ENCODE data around the gene ARHGAP1. TPM values are rescaled to one million over a fixed set of nuclear protein-coding genes. Genes with fewer than 3 reads are reported as not detected.

The ARHGAP1 gene
- total RNA-seq, 1 experiment from 2014 or later: 53.0 TPM

DNA sequence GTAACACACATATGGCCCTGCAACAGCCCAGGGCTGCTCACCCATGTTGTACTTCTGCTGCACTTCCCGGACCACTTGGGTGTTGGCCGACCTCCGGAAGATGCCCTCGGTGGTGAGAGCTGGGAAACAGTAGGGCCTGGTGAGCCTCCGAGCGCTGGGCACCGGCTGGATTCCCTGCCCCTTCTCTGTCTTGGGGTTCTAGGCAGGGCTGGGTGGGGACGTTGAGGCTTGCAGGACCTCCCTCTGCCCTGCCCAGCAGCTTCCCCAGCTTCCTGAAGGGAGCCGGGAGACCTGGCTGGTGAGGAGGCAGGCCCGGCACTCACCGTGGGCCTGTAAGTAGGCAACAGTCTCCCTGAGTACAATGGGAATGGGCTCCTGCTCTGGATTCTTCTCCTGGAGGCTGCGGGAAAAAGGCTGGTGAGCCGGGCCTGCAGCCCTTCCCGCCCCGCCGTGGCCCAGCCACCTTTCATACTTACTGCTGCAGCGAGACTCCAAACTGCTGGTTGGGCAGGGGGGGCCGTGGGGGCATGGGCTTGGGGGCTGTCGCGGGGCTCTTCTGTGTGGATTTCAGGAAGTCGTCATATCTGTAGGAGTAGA lies 20.2 kb downstream of the ARHGAP1 start:
- Mint-ChIP-seq H3K4me3 (no peak overlapping the region), H3K27me3 (ENCODE audit: low read depth) (no peaks in the 10 kb centered on the region), H3K36me3 (0 out of 2 replicates have a peak, but pooled peaks cover 4% of the 10 kb centered on the region), H3K4me1 (peaks cover 12% of the 10 kb centered on the region), H3K9me3 (no peaks in the 10 kb centered on the region), H3K27ac (no peak overlapping the region)
- DNase-seq (ENCODE audit: low spot score): no peak
- TF ChIP-seq NFYB (CRISPR knock-in tag; conservative IDR thresholded peaks at IDR 0.05; ENCODE audit: low read depth) (no peak), SOX15 (CRISPR knock-in tag; IDR thresholded peaks at IDR 0.05) (no peak), ZNF219 (CRISPR knock-in tag; IDR thresholded peaks at IDR 0.05; ENCODE audit: borderline replicate concordance) (no peak), CBFB (CRISPR knock-in tag; IDR thresholded peaks at IDR 0.05; ENCODE audit: low read depth) (no peak), HMGA2 (CRISPR knock-in tag; IDR thresholded peaks at IDR 0.05) (no peak), TCF7 (CRISPR knock-in tag; IDR thresholded peaks at IDR 0.05; ENCODE audit: low read depth) (no peak), ZNF416 (CRISPR knock-in tag; IDR thresholded peaks at IDR 0.05) (no peak), FOXP1 (CRISPR knock-in tag; IDR thresholded peaks at IDR 0.05; ENCODE audit: borderline replicate concordance) (no peak), ZNF317 (CRISPR knock-in tag; IDR thresholded peaks at IDR 0.05; ENCODE audit: borderline replicate concordance, low read depth) (no peak), IRF2 (CRISPR knock-in tag; IDR thresholded peaks at IDR 0.05; ENCODE audit: borderline replicate concordance, low read depth) (no peak), GABPB1 (CRISPR knock-in tag; IDR thresholded peaks at IDR 0.05) (no peak), ZNF138 (CRISPR knock-in tag; conservative IDR thresholded peaks at IDR 0.05) (no peak), ZNF671 (CRISPR knock-in tag; IDR thresholded peaks at IDR 0.05) (no peak), NFE2L1 (CRISPR knock-in tag; IDR thresholded peaks at IDR 0.05) (no peak)
- TF ChIP-seq, protein P1, sequence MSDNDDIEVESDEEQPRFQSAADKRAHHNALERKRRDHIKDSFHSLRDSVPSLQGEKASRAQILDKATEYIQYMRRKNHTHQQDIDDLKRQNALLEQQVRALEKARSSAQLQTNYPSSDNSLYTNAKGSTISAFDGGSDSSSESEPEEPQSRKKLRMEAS (CRISPR knock-in tag; IDR thresholded peaks at IDR 0.05): no peak
- TF ChIP-seq, protein P2, sequence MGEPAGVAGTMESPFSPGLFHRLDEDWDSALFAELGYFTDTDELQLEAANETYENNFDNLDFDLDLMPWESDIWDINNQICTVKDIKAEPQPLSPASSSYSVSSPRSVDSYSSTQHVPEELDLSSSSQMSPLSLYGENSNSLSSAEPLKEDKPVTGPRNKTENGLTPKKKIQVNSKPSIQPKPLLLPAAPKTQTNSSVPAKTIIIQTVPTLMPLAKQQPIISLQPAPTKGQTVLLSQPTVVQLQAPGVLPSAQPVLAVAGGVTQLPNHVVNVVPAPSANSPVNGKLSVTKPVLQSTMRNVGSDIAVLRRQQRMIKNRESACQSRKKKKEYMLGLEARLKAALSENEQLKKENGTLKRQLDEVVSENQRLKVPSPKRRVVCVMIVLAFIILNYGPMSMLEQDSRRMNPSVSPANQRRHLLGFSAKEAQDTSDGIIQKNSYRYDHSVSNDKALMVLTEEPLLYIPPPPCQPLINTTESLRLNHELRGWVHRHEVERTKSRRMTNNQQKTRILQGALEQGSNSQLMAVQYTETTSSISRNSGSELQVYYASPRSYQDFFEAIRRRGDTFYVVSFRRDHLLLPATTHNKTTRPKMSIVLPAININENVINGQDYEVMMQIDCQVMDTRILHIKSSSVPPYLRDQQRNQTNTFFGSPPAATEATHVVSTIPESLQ (CRISPR knock-in tag; IDR thresholded peaks at IDR 0.05): no peak
- ATAC-seq: no peak
- POLR2A ChIA-PET: no interaction called here
- CTCF ChIA-PET: no interaction called here

DNA sequence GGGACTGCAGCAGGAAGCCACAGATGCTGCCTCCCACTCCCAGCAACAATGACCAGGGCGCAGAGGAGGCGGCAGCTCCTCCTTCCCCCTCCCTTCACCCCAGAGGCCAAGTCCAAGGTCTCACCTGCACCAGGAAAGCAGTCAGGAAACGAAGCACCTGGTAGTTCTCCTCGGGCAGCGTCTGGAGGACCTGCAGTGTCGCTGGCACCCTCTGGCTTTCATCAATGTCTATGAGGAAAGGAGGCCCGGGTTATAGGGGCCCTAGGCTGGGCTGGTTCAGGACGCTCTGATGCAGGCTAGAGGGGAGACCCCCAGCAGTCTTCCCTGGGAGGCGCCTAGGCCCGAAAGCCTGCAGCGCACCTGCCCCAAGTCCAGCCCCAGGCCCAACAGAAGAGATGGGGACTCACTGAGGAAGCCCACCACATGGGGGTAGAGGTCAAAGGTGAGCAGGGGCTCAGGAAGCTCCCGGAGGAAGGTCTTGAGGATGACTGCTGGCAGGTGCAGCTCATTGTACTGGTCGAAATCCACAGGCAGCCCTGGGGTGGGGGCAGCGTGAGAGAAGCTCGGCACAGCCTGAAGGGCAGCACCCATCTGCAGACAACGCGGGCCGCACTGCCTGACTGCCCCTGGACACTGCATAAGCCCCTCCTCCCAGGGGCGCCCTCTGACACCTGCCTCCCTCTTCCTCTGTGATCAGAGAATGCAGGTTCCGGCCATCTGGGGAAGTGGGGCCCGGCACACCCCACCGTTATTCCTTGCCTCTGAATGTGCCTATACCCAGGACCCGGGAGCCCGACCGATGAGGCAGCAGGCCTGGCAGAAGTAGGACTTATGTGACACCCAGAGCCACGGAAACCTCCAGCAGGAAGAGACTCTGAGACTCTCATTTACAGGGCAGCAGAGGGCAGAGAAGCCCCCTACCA lies 20.9 kb downstream of the ARHGAP1 start:
- CTCF ChIA-PET: interaction anchor here (0.8 kb wide), 1 partner anchor 10 kb away, joined by 5 read pairs; no protein-coding TSS in a partner anchor
- DNase-seq (ENCODE audit: low spot score) (no peak), ATAC-seq (no peak)
- H3K4me3 Mint-ChIP-seq: no peak overlapping the region
- 0 out of 2 replicates have a peak, but pooled peaks cover 4% of the 10 kb centered on the region for H3K36me3 Mint-ChIP-seq
- peaks cover 17% of the 10 kb centered on the region for H3K4me1 Mint-ChIP-seq
- POLR2A ChIA-PET: no interaction called here
- H3K27me3 Mint-ChIP-seq (ENCODE audit: low read depth): no peaks in the 10 kb centered on the region
- H3K27ac Mint-ChIP-seq: no peak overlapping the region
- H3K9me3 Mint-ChIP-seq: no peaks in the 10 kb centered on the region
- TF ChIP-seq, protein P1 (CRISPR knock-in tag; IDR thresholded peaks at IDR 0.05): no peak
- TF ChIP-seq, protein P3, sequence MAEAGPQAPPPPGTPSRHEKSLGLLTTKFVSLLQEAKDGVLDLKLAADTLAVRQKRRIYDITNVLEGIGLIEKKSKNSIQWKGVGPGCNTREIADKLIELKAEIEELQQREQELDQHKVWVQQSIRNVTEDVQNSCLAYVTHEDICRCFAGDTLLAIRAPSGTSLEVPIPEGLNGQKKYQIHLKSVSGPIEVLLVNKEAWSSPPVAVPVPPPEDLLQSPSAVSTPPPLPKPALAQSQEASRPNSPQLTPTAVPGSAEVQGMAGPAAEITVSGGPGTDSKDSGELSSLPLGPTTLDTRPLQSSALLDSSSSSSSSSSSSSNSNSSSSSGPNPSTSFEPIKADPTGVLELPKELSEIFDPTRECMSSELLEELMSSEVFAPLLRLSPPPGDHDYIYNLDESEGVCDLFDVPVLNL (CRISPR knock-in tag; IDR thresholded peaks at IDR 0.05; ENCODE audit: borderline replicate concordance, low read depth): no peak
- no peak for TF ChIP-seq TEAD1 (CRISPR knock-in tag; IDR thresholded peaks at IDR 0.05)
- no peak for TF ChIP-seq ZNF232 (CRISPR knock-in tag; IDR thresholded peaks at IDR 0.05)
- TF ChIP-seq JAZF1 (CRISPR knock-in tag; IDR thresholded peaks at IDR 0.05): no peak
- TF ChIP-seq, protein P4, sequence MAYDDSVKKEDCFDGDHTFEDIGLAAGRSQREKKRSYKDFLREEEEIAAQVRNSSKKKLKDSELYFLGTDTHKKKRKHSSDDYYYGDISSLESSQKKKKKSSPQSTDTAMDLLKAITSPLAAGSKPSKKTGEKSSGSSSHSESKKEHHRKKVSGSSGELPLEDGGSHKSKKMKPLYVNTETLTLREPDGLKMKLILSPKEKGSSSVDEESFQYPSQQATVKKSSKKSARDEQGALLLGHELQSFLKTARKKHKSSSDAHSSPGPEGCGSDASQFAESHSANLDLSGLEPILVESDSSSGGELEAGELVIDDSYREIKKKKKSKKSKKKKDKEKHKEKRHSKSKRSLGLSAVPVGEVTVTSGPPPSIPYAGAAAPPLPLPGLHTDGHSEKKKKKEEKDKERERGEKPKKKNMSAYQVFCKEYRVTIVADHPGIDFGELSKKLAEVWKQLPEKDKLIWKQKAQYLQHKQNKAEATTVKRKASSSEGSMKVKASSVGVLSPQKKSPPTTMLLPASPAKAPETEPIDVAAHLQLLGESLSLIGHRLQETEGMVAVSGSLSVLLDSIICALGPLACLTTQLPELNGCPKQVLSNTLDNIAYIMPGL (CRISPR knock-in tag; IDR thresholded peaks at IDR 0.05): no peak
- TF ChIP-seq, protein P5, sequence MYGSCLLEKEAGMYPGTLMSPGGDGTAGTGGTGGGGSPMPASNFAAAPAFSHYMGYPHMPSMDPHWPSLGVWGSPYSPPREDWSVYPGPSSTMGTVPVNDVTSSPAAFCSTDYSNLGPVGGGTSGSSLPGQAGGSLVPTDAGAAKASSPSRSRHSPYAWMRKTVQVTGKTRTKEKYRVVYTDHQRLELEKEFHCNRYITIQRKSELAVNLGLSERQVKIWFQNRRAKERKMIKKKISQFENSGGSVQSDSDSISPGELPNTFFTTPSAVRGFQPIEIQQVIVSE (CRISPR knock-in tag; IDR thresholded peaks at IDR 0.05; ENCODE audit: borderline replicate concordance): no peak
- no peak for TF ChIP-seq ZNF396 (CRISPR knock-in tag; IDR thresholded peaks at IDR 0.05; ENCODE audit: borderline replicate concordance)
- TF ChIP-seq ZNF423 (CRISPR knock-in tag; IDR thresholded peaks at IDR 0.05): no peak
